Thoracic aorta (tissue), 2 donors: ENCODE results near the gene TRMT1. TPM values are rescaled to one million over a fixed set of nuclear protein-coding genes. Genes with fewer than 3 reads are reported as not detected.

ENCODE experiments used
- ATAC-seq: fragments of 150-250 bp; one replicate; pipeline ENCODE4 v1.8.0; 2017; ENCODE audit warnings: low read depth; ENCODE audit not compliant: insufficient number of reproducible peaks, low FRiP score
- DNase-seq: peaks from one replicate; pipeline ENCODE4 v3.0.0-alpha.2; 2020; ENCODE audit warnings: low spot score
- H3K27ac ChIP-seq, 2 donors: fragments of 200-600 bp; sonication (generic); 1 replicate in 1 of 2; 2 replicates in 1 of 2; pipeline ENCODE4 v1.5.1; 2016; ENCODE audit warnings: mild to moderate bottlenecking in 2 of 2, moderate library complexity in 2 of 2
- H3K27me3 ChIP-seq: fragments of 200-600 bp; sonication (generic); replicated peaks from 2 replicates; pipeline ENCODE4 v1.6.0; 2016; ENCODE audit warnings: mild to moderate bottlenecking; ENCODE audit not compliant: insufficient read depth
- H3K36me3 ChIP-seq: fragments of 200-600 bp; sonication (generic); one replicate; pipeline ENCODE4 v1.5.1; 2016
- H3K4me1 ChIP-seq, 2 donors: fragments of 200-600 bp; sonication (generic); 1 replicate in 1 of 2; 2 replicates in 1 of 2; pipeline versions ENCODE4 v1.5.1 to v1.6.0; 2016; ENCODE audit warnings: low read depth in 2 of 2, mild to moderate bottlenecking in 1 of 2; ENCODE audit not compliant: control insufficient read depth in 1 of 2
- H3K4me3 ChIP-seq: fragments of 200-600 bp; sonication (generic); 2 replicates; pipeline ENCODE4 v1.5.1; 2016; ENCODE audit warnings: mild to moderate bottlenecking
- H3K9me3 ChIP-seq: fragments of 200-600 bp; sonication (generic); 2 replicates; pipeline ENCODE4 v1.5.1; 2016
- CTCF ChIP-seq: fragments of 200-600 bp; sonication (generic); IDR thresholded peaks from one replicate; pipeline ENCODE4 v1.5.1; 2019; ENCODE audit warnings: antibody characterized with exemption
- total RNA-seq, 2 donors: library from RNA; depleted of rRNA; stranded (reverse); fragments of >200 nt; gene quantifications; one replicate each; pipeline versions ENCODE4 v1.1.0 to v1.2.3, GENCODE V29; 2016

TRMT1 gene
- total RNA-seq, 2 donors from 2014 or later, result 35.3 to 52.3 TPM

GRCh38 chr19:13097463-13098258, 18.9 kb downstream of the TRMT1 start:
- H3K4me3 ChIP-seq, result peak overlapping the region; percentile 66
- no peaks in the 10 kb centered on the region for H3K27me3 ChIP-seq
- ATAC-seq (no peak), DNase-seq (no peak)
- peak overlapping the region in 1 of 2 donors; percentile 47 for H3K27ac ChIP-seq
- peaks cover 25 to 75% of the 10 kb centered on the region in 2 donors for H3K4me1 ChIP-seq
- TF ChIP-seq CTCF, result no peak
- H3K9me3 ChIP-seq, result no peaks in the 10 kb centered on the region
- H3K36me3 ChIP-seq, result peaks cover 12% of the 10 kb centered on the region

- peaks cover 27 to 75% of the 10 kb centered on the region in 2 donors for H3K4me1 ChIP-seq
- H3K4me3 ChIP-seq, result peak overlapping the region; percentile 66
- H3K27ac ChIP-seq, result no peak overlapping the region
- no peaks in the 10 kb centered on the region for H3K9me3 ChIP-seq
- H3K36me3 ChIP-seq, result peaks cover 12% of the 10 kb centered on the region
- ATAC-seq, result no peak
- no peak for DNase-seq
- no peaks in the 10 kb centered on the region for H3K27me3 ChIP-seq
- TF ChIP-seq CTCF, result no peak
Observed at GRCh38 chr19:13097033-13097462, 19.5 kb downstream of the TRMT1 start.

GRCh38 chr19:13095934-13096927, 20.3 kb downstream of the TRMT1 start:
- TF ChIP-seq CTCF, result peak; percentile 26
- no peaks in the 10 kb centered on the region for H3K9me3 ChIP-seq
- DNase-seq, result no peak
- peak overlapping the region; percentile 55 for H3K4me3 ChIP-seq
- ATAC-seq, result no peak
- peaks cover 26 to 74% of the 10 kb centered on the region in 2 donors for H3K4me1 ChIP-seq
- no peaks in the 10 kb centered on the region for H3K27me3 ChIP-seq
- H3K27ac ChIP-seq, result peak overlapping the region; percentile 56 to 63
- peaks cover 12% of the 10 kb centered on the region for H3K36me3 ChIP-seq

GRCh38 chr19:13095393-13095784, 21.2 kb downstream of the TRMT1 start:
- Histone ChIP-seq H3K4me3 (peak overlapping the region; percentile 55), H3K27me3 (no peaks in the 10 kb centered on the region), H3K9me3 (no peaks in the 10 kb centered on the region), H3K4me1 (peaks cover 33 to 74% of the 10 kb centered on the region in 2 donors), H3K36me3 (peaks cover 12% of the 10 kb centered on the region), H3K27ac (peak overlapping the region in 1 of 2 donors; percentile 50)
- DNase-seq, result no peak
- TF ChIP-seq CTCF, result no peak
- no peak for ATAC-seq
